D341Med (cell line): ENCODE data around the gene FRMD1.

Source experiments
- DNase-seq: peaks from one replicate; pipeline ENCODE4 v3.0.0; 2012; ENCODE audit warnings: low spot score

Gene FRMD1

GRCh38 chr6:168055696-168056489, 23.1 kb downstream of the FRMD1 start:
- DNase-seq = no peak

GRCh38 chr6:168054765-168055560, 24.0 kb downstream of the FRMD1 start:
- DNase-seq = no peak

- no peak for DNase-seq
Observed at GRCh38 chr6:168053957-168054471, 25.0 kb downstream of the FRMD1 start.

GRCh38 chr6:168053086-168053956, 25.7 kb downstream of the FRMD1 start:
- no peak for DNase-seq

GRCh38 chr6:168052291-168052891, 26.6 kb downstream of the FRMD1 start:
- no peak for DNase-seq

GRCh38 chr6:168051648-168052047, 27.4 kb downstream of the FRMD1 start:
- no peak for DNase-seq

- no peak for DNase-seq
Observed at GRCh38 chr6:168050881-168051586, 28.0 kb downstream of the FRMD1 start.

- DNase-seq = no peak
Observed at GRCh38 chr6:168050225-168050880, 28.7 kb downstream of the FRMD1 start.

- DNase-seq = no peak
Observed at GRCh38 chr6:168049706-168050224, 29.2 kb downstream of the FRMD1 start.

- DNase-seq = no peak
Observed at GRCh38 chr6:168049277-168049676, 29.7 kb downstream of the FRMD1 start.

- DNase-seq = no peak
Observed at GRCh38 chr6:168048724-168049025, 30.3 kb downstream of the FRMD1 start.

GRCh38 chr6:168047841-168048723, 30.9 kb downstream of the FRMD1 start:
- DNase-seq = no peak

- no peak for DNase-seq
Observed at GRCh38 chr6:168046696-168047095, 32.3 kb downstream of the FRMD1 start.

- no peak for DNase-seq
Observed at GRCh38 chr6:168045706-168046620, 33.0 kb downstream of the FRMD1 start.

GRCh38 chr6:168045141-168045691, 33.8 kb downstream of the FRMD1 start:
- no peak for DNase-seq

- no peak for DNase-seq
Observed at GRCh38 chr6:168044521-168045130, 34.4 kb downstream of the FRMD1 start.

- DNase-seq = no peak
Observed at GRCh38 chr6:168043848-168044415, 35.1 kb downstream of the FRMD1 start.
